Breast epithelium (tissue), 4 donors: ENCODE measurements around the gene UNC50. TPM values are rescaled to one million over a fixed set of nuclear protein-coding genes. Genes with fewer than 3 reads are reported as not detected.
"Not testable (repeated sequence)": the region's sequence is repeated elsewhere in the genome, so short reads cannot be mapped to it uniquely, and the experiment has no call there.

ENCODE experiments used
- DNase-seq, 2 donors: peaks; one replicate each; pipeline ENCODE4 v3.0.0-alpha.2; 2019; ENCODE audit warnings: low spot score in 2 of 2
- H3K27ac ChIP-seq, 2 donors: fragments of 200-600 bp; sonication (generic) in 1 of 2; one replicate each; pipeline ENCODE4 v1.5.1; 2016 to 2019; ENCODE audit warnings: mild to moderate bottlenecking in 1 of 2
- H3K27me3 ChIP-seq, 2 donors: fragments of 200-600 bp; sonication (generic) in 1 of 2; one replicate each; pipeline versions ENCODE4 v1.5.1 to v1.6.0; 2017 to 2019; ENCODE audit warnings: control low read depth in 1 of 2, mild to moderate bottlenecking in 1 of 2
- H3K36me3 ChIP-seq: fragments of 200-600 bp; one replicate; pipeline ENCODE4 v1.5.1; 2019
- H3K4me1 ChIP-seq, 2 donors: fragments of 200-600 bp; sonication (generic); one replicate each; pipeline ENCODE4 v1.5.1; 2016 to 2019; ENCODE audit warnings: control low read depth in 1 of 2
- H3K4me3 ChIP-seq, 3 donors: fragments of 200-600 bp; sonication (generic); 1 replicate in 2 of 3; 2 replicates in 1 of 3; pipeline ENCODE4 v1.5.1; 2016 to 2019; ENCODE audit warnings: mild to moderate bottlenecking in 3 of 3, moderate library complexity in 2 of 3
- H3K9me3 ChIP-seq, 2 donors: fragments of 200-600 bp; sonication (generic) in 1 of 2; one replicate each; pipeline ENCODE4 v1.5.1; 2016 to 2019; ENCODE audit warnings: control low read depth in 1 of 2
- CTCF ChIP-seq, 3 donors: fragments of 450-650 bp; IDR thresholded peaks; one replicate each; pipeline ENCODE4 v1.5.1; 2016 to 2017; ENCODE audit warnings: antibody characterized with exemption in 3 of 3, mild to moderate bottlenecking in 3 of 3, moderate library complexity in 3 of 3
- POLR2A ChIP-seq: fragments of 450-650 bp; IDR thresholded peaks from one replicate; pipeline ENCODE4 v1.6.1; 2016; ENCODE audit warnings: antibody characterized with exemption, mild to moderate bottlenecking, moderate library complexity
- POLR2AphosphoS5 ChIP-seq, 3 donors: sonication (generic); formaldehyde crosslinking; IDR thresholded peaks; one replicate each; pipeline ENCODE4 v1.6.1; 2017; ENCODE audit warnings: antibody characterized with exemption in 3 of 3
- intact Hi-C: fragments of 100-400 bp; cut with DNase I; formaldehyde crosslinking; loops from one replicate; pipeline ENCODE4 v1.15.1; 2023; ENCODE audit warnings: low total_unique reads
- total RNA-seq, 3 donors: library from RNA; depleted of rRNA; stranded (reverse); fragments of >200 nt; gene quantifications; one replicate each; pipeline ENCODE4 v1.1.0, GENCODE V29; 2016

The UNC50 gene
- total RNA-seq, 3 donors from 2014 or later, result 51.8 to 75.2 (median 67.4) TPM

- Histone ChIP-seq H3K9me3 (no peaks in the 10 kb centered on the region), H3K4me3 (no peak overlapping the region), H3K27me3 (no peaks in the 10 kb centered on the region), H3K4me1 (no peaks in the 10 kb centered on the region), H3K36me3 (peaks cover 3% of the 10 kb centered on the region), H3K27ac (no peak overlapping the region)
- TF ChIP-seq POLR2AphosphoS5 (IDR thresholded peaks at IDR 0.05) (no peak), POLR2A (no peak), CTCF (IDR thresholded peaks at IDR 0.05) (no peak)
- intact Hi-C loops, result no loop called here
- no peak for DNase-seq
These were observed 19.4 kb upstream of the UNC50 start for GRCh38 chr2:98588880-98589431.

DNA sequence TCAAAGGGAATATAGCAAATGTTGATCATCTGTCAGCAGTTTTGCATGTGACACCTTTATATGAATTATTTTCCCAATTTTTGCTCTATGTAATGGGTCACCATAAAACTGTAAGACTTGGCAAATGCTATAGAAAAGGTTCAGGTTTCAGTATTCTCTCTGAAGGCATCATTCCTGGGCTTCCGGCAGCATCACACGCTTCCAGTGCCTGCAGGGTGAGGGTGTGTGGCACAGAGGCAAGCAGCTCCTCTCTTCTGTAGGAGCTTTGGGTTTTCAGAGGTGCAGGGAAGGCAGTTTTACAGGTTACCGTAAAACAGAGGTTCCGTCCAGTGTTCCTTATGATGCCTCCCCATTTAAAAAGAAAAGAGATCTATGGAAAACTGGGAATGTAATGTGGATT, 18.9 kb upstream of the UNC50 start:
- intact Hi-C loops, result no loop called here
- peaks cover under 1% of the 10 kb centered on the region for H3K36me3 ChIP-seq
- H3K27ac ChIP-seq, result no peak overlapping the region
- DNase-seq, result no peak
- TF ChIP-seq CTCF (IDR thresholded peaks at IDR 0.05) (no peak), POLR2AphosphoS5 (IDR thresholded peaks at IDR 0.05) (no peak), POLR2A (no peak)
- no peaks in the 10 kb centered on the region for H3K4me1 ChIP-seq
- no peaks in the 10 kb centered on the region for H3K9me3 ChIP-seq
- H3K4me3 ChIP-seq, result no peak overlapping the region
- no peaks in the 10 kb centered on the region for H3K27me3 ChIP-seq

DNA sequence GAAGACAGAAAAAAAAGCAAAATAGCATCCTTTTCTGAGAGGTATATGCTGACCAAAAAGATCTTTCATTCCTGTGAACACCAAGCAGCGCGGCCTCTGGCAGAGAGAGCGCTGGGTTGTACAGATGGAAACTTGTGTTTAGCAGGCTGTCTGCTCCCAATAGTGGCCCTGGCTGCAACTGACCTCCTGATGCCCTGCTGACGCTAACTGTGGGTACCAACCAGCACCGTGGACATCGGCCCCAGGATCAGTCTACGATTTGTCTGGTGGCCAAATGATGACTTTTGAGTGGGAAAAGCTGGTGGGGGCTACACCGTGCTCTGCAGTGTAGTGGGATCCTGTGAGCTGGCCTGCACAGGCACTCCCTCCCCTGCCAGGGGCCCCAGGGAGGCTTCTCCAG, 15.8 kb upstream of the UNC50 start:
- DNase-seq, result no peak
- no peak overlapping the region for H3K4me3 ChIP-seq
- no peaks in the 10 kb centered on the region for H3K27me3 ChIP-seq
- no peaks in the 10 kb centered on the region for H3K4me1 ChIP-seq
- TF ChIP-seq POLR2A, result no peak
- no peak for TF ChIP-seq CTCF (IDR thresholded peaks at IDR 0.05)
- TF ChIP-seq POLR2AphosphoS5 (IDR thresholded peaks at IDR 0.05), result no peak
- intact Hi-C loops, result no loop called here
- H3K27ac ChIP-seq, result no peak overlapping the region
- no peaks in the 10 kb centered on the region for H3K36me3 ChIP-seq
- H3K9me3 ChIP-seq, result no peaks in the 10 kb centered on the region

- DNase-seq, H3K27ac ChIP-seq, H3K9me3 ChIP-seq, H3K27me3 ChIP-seq, intact Hi-C loops, H3K4me1 ChIP-seq, H3K36me3 ChIP-seq, H3K4me3 ChIP-seq: not testable (repeated sequence)
These were observed 13.7 kb upstream of the UNC50 start for GRCh38 chr2:98594665-98595064.

- H3K4me3 ChIP-seq, result no peak overlapping the region
- intact Hi-C loops, result no loop called here
- TF ChIP-seq CTCF (IDR thresholded peaks at IDR 0.05) (no peak), POLR2A (no peak), POLR2AphosphoS5 (IDR thresholded peaks at IDR 0.05) (no peak)
- H3K4me1 ChIP-seq, result no peaks in the 10 kb centered on the region
- no peaks in the 10 kb centered on the region for H3K9me3 ChIP-seq
- H3K36me3 ChIP-seq, result peaks cover 5% of the 10 kb centered on the region
- H3K27ac ChIP-seq, result no peak overlapping the region
- DNase-seq, result no peak
- no peaks in the 10 kb centered on the region for H3K27me3 ChIP-seq
These were observed 9.5 kb upstream of the UNC50 start for GRCh38 chr2:98598781-98599428.
